HG02678 (cell line): ENCODE measurements around the gene BTBD9.
"Not testable (repeated sequence)": the region's sequence is repeated elsewhere in the genome, so short reads cannot be mapped to it uniquely, and the experiment has no call there.

Experiments used
- ATAC-seq: cut with Tn5 transposase; IDR thresholded peaks from one replicate; pipeline ENCODE4 v1.9.1; 2021; ENCODE audit warnings: mild to moderate bottlenecking, moderate library complexity; ENCODE audit not compliant: unreplicated experiment

Gene BTBD9

GRCh38 chr6:38352636-38353035 is 287.1 kb downstream of the BTBD9 start:
- ATAC-seq: no peak

- ATAC-seq: no peak
These were observed 288.8 kb downstream of the BTBD9 start for GRCh38 chr6:38350942-38351341.

- ATAC-seq: no peak
These were observed 289.5 kb downstream of the BTBD9 start for GRCh38 chr6:38350220-38350619.

GRCh38 chr6:38349795-38350194 is 289.9 kb downstream of the BTBD9 start:
- no peak for ATAC-seq

- ATAC-seq: no peak
These were observed 290.5 kb downstream of the BTBD9 start for GRCh38 chr6:38349221-38349620.

GRCh38 chr6:38348371-38348770 is 291.4 kb downstream of the BTBD9 start:
- no peak for ATAC-seq

- not testable (repeated sequence) for ATAC-seq
These were observed 291.9 kb downstream of the BTBD9 start for GRCh38 chr6:38347829-38348228.

GRCh38 chr6:38346291-38347079 is 293.2 kb downstream of the BTBD9 start:
- ATAC-seq: no peak

- ATAC-seq: no peak
These were observed 294.1 kb downstream of the BTBD9 start for GRCh38 chr6:38345586-38345985.

GRCh38 chr6:38341496-38341895 is 298.2 kb downstream of the BTBD9 start:
- no peak for ATAC-seq

- no peak for ATAC-seq
These were observed 299.8 kb downstream of the BTBD9 start for GRCh38 chr6:38339914-38340313.

- ATAC-seq: no peak
These were observed 301.8 kb downstream of the BTBD9 start for GRCh38 chr6:38337819-38338465.

GRCh38 chr6:38336922-38337321 is 302.8 kb downstream of the BTBD9 start:
- no peak for ATAC-seq

- ATAC-seq: no peak
These were observed 312.9 kb downstream of the BTBD9 start for GRCh38 chr6:38326837-38327236.

- no peak for ATAC-seq
These were observed 316.5 kb downstream of the BTBD9 start for GRCh38 chr6:38323216-38323615.

- no peak for ATAC-seq
These were observed 317.6 kb downstream of the BTBD9 start for GRCh38 chr6:38322138-38322537.

- ATAC-seq: peak; percentile 86
These were observed 318.9 kb downstream of the BTBD9 start for GRCh38 chr6:38320843-38321242.

- ATAC-seq: no peak
These were observed 319.4 kb downstream of the BTBD9 start for GRCh38 chr6:38320358-38320757.

GRCh38 chr6:38319256-38320212 is 320.2 kb downstream of the BTBD9 start:
- ATAC-seq: no peak

GRCh38 chr6:38316099-38316868 is 323.4 kb downstream of the BTBD9 start:
- no peak for ATAC-seq

GRCh38 chr6:38311201-38311600 is 328.5 kb downstream of the BTBD9 start:
- no peak for ATAC-seq
